Tibial nerve (tissue), 4 donors: ENCODE data around the gene TJP2.

ENCODE experiments used
- EP300 ChIP-seq, 2 donors: sonication (generic); formaldehyde crosslinking; IDR thresholded peaks; one replicate each; pipeline ENCODE4 v1.6.1; 2017; ENCODE audit warnings: antibody characterized with exemption in 2 of 2, mild to moderate bottlenecking in 1 of 2
- POLR2A ChIP-seq, 2 donors: fragments of 450-650 bp; IDR thresholded peaks; one replicate each; pipeline ENCODE4 v1.6.1; 2017; ENCODE audit warnings: antibody characterized with exemption in 2 of 2, mild to moderate bottlenecking in 2 of 2, moderate library complexity in 2 of 2
- TF ChIP-seq, protein P1 (sequence below), 5 experiments: fragments of 200-600 bp in 3 of 5; fragments of 450-650 bp in 2 of 5; sonication (generic) in 3 of 5; IDR thresholded peaks; one replicate each; pipeline ENCODE4 v1.5.1; 2016 to 2019; ENCODE audit warnings: antibody characterized with exemption in 5 of 5, mild to moderate bottlenecking in 3 of 5, moderate library complexity in 2 of 5

- TF ChIP-seq POLR2A (IDR thresholded peaks at IDR 0.05): no peak
- TF ChIP-seq, protein P1, sequence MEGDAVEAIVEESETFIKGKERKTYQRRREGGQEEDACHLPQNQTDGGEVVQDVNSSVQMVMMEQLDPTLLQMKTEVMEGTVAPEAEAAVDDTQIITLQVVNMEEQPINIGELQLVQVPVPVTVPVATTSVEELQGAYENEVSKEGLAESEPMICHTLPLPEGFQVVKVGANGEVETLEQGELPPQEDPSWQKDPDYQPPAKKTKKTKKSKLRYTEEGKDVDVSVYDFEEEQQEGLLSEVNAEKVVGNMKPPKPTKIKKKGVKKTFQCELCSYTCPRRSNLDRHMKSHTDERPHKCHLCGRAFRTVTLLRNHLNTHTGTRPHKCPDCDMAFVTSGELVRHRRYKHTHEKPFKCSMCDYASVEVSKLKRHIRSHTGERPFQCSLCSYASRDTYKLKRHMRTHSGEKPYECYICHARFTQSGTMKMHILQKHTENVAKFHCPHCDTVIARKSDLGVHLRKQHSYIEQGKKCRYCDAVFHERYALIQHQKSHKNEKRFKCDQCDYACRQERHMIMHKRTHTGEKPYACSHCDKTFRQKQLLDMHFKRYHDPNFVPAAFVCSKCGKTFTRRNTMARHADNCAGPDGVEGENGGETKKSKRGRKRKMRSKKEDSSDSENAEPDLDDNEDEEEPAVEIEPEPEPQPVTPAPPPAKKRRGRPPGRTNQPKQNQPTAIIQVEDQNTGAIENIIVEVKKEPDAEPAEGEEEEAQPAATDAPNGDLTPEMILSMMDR (IDR thresholded peaks at IDR 0.05): no peak
- TF ChIP-seq EP300 (IDR thresholded peaks at IDR 0.05): no peak
Observed at GRCh38 chr9:69207503-69207902, 33.4 kb downstream of the TJP2 start.
